GM19438 (cell line): ENCODE data around the gene FILIP1L.

Experiments
- ATAC-seq: cut with Tn5 transposase; IDR thresholded peaks from one replicate; pipeline ENCODE4 v1.9.1; 2021; ENCODE audit warnings: low read depth; ENCODE audit not compliant: unreplicated experiment

FILIP1L gene

GRCh38 chr3:99931059-99931458 lies 183.2 kb downstream of the FILIP1L start:
- no peak for ATAC-seq

DNA sequence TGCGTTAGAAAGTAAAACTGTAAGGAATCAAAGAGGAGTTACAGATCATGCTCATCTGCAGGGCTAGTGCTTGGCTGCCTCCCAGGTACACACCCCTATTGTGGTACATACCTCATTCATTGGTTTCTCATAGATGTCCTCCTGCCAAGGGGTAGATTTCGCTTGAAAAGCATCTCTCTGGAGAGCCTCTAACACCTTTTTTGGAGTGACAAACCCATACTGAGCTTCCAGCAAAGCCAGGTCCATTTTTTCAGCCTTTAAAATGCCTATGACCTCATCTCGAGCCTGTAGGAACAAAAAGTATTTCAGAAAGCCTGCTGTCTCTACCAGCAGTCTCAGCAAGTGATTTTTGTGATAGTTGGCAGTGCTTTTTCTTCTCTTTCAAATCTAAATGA lies 184.6 kb downstream of the FILIP1L start:
- no peak for ATAC-seq

DNA sequence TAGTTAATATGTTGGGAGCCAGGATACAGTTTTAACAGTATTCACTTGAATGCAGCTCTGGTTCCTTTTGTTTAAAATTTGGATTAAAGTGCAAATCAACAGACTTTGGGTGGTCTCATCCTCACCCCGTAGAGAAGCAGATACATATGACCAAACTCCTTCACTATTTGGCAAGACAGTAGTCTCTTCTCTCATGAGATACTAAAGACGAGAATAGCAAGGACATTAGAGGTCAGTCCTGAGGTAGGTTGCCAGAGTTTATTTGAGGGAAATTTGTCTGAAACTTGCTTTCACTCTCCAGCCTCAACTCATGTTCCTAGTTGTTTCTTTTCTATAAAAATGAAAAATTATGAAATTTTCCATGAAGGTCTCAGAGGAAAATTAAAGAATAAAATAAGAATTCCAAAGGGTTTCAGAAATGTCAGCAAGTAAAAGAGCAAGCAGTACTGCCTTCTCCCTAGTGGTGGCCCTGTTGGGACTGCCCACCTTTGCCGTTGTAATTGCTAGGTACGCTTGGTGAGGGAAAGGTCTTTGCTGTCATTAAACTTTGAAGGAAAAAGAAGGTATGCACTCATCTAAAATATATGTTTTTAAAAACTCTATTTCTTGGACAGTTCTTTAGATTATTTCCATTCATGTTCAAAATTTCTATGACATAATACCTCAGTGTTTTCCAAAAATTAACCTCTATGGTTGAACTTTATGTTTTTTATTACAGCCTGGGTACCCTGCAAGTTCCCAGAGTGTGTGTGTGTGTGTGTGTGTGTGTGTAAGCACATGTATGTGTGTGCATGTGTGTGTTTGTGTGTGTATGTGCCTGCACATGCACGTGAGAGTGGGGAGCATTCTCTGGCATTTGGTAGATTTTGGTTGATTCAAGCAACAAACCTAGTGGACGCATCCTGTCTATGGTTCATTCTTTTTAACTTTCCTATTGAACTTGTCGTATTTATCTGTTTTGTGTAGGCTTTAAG lies 185.2 kb downstream of the FILIP1L start:
- no peak for ATAC-seq

GRCh38 chr3:99927671-99928457 lies 186.4 kb downstream of the FILIP1L start:
- no peak for ATAC-seq

- no peak for ATAC-seq
Measured at GRCh38 chr3:99925584-99926230, 188.6 kb downstream of the FILIP1L start.

DNA sequence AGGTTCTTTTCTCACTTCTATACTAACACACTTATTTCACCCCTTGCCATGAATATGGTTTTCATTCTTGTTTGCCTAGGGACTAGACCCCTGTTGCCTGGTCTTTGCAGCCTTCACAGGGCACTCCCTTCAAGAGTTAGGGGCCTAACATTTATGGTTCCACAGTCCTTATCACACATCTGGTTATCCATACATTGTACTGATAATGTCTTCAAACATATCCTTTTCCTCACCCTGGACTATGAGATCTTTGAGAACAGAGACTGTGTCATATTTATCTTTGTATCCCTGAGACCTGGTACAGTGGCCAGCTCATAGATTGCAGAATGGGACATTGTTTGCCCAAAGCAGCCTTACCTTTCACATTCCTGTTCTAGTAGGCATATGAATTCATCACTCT lies 190.4 kb downstream of the FILIP1L start:
- ATAC-seq = no peak

- no peak for ATAC-seq
Measured at GRCh38 chr3:99921986-99922385, 192.3 kb downstream of the FILIP1L start.

DNA sequence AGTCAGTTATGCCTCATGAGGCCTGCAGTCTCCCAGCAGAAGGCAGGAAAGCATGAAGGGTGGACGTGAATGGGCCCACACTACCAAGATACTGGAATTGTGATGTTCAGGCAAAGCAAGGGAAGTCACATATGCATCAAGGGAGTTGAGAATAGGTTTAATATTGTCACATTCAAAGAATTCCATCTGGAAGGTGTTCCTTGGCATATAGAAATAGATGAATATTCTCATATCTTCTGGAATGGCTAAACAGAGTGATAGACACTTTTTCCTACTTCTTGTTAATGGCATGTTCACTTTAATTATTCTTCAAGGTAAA lies 193.0 kb downstream of the FILIP1L start:
- ATAC-seq = no peak

- no peak for ATAC-seq
Measured at GRCh38 chr3:99920481-99921376, 193.6 kb downstream of the FILIP1L start.

DNA sequence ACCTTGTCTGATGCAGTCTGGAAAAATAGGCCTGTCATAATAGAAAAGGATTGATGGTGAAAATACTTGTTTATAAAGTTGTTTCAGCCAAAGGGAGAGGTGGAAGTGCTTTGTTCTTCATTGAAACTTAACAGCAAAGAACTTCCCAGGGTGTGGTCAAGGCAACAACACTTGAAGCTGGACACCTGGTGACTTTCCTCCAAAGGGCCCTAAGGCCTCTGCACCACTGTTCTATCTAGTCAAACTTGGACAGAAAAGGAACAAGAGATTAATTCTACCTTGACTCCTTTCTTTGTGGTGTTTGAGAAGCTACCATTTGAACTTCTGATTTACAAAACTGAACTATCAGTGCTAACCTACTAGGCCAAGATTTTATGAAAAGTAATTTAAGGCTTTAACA lies 194.6 kb downstream of the FILIP1L start:
- ATAC-seq = no peak

DNA sequence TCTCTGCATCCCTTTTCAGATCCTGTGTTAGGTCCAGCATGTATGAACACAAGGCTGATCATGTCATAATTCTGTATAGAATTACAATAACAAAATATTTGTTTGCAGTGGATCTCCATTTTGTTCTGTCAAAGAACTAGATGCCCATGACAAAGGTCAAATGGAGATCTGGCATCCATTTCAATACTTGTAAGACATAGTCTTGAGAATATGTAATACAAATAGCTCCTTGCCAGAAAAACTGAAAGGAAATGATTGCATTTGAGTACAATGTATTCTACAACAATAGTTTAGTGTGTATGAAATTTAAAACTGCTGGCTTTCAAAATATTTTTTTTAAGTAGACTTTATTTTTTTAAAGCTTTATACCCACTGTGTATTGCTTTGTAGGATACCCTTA lies 195.6 kb downstream of the FILIP1L start:
- ATAC-seq = no peak

DNA sequence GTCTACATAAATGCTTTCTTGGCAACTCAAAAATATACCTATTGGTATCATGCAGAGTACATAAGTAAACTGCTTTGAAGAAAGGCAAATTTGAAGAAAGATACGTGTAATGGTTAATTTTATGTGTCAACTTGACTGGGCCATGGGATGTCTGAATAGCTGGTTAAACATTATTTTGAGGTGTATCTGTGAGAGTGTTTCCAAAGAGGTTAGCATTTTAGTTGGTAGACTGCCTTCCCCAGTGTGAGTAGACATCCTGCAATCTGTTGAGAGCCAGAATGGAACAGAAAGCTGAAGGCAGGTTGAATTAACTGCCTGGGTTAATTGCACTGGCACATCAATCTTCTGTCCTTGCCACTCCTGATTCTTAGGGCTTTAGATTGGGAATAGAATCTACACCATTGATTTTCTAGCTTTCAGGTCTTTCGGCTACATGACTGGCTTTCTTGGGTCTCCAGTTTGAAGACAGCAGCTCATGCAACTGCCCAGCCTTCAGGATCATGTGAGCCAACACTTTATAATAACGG lies 198.3 kb downstream of the FILIP1L start:
- ATAC-seq = no peak

DNA sequence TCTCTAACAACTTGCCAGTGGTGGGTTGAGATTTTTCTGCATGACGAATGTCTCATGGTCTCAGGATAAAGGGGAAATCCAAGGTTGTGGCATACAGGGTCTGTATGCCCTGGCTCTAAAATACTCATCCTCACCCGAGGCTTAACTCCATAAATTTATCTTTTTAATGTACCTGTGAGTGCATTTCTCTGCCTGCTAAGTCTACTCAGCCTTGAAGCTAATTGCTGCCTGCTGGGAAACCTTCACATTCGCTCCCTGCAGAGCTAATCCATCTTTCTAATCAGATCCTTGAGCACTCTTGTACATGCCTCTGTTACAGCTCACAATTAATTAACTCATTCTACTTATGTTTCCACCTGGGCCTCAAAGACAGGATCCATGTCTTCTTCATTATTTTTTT lies 202.9 kb downstream of the FILIP1L start:
- ATAC-seq = no peak

GRCh38 chr3:99910752-99911290 lies 203.5 kb downstream of the FILIP1L start:
- ATAC-seq = no peak

DNA sequence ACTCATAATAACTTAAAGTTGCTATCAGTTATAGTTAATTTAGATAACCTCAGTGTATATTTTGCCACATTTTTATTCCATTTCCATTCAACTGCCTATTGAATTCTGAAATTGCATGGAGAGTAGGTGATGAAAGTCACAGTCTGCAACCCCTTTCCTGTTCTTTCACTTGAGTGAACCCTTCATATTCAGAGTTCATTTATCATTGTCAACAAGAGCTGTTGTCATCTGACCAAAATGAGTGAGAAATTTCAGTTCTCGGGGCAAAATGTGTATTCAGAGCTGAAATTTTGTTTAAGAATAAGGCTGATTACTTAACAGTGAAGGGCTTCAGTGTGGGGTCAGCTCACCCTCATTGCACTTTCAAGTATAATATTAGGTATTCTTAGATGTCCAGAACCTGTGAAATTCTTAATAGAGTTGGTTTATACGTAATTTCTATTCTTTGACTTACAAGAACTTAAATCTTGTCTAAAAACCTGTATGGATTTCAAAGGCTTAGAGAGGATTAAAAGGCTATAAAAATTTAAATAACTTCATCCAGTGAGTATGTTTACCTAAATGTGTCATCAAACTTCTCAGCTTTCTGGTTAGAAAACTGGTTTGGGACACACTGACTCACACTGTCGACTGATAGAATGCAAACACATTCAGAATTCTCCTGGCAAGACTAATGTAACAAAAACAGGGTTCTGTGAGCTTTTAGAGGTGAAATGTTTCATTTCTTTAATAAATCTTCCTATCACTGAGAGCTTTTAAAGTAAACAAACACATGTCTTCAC lies 204.4 kb downstream of the FILIP1L start:
- no peak for ATAC-seq

DNA sequence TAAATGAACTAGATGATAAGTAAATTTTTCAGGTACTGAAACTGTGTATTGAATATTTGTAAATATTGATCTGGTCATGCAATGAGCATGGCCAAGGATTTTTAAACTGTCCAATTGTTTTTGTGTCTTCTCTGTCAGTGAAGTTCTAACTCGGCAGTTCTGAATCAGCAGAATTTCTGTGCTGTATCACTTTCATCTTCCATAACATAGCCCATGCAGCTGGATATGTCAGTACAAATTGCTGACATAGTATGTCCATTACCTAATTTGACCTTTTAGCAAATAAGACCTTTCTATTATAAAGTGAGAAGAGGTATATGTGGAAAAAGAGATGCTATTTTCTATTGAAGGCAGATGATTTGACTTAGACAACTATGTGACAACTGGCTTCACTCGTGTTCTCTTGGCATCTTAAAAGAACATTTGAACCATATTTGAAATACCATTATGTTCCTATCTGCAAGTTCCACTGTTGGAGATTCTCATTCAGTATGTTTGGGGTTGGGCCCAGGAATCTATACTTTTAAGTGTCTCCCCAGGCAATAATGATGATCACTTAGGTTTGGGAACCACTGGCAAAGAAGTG lies 206.2 kb downstream of the FILIP1L start:
- no peak for ATAC-seq

DNA sequence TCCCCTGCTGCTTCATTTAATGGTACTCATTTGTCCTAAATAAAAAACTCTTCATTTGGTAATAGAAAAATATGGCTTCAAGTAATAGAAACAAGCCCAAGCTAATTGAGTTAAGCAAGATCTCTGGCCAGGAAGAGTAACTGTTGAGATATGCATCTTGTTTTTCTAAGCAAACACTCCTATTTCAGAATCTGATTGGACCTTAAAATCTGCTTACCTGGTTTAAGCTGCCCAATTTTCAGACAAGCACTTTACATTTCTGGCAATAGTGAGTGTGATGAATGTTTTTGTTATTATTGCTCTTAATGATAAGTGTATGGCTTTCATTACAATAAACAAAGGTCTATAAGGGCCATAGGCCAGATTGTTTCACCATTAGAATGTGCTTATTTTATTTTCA lies 210.4 kb downstream of the FILIP1L start:
- ATAC-seq = no peak

- no peak for ATAC-seq
Measured at GRCh38 chr3:99902091-99902490, 212.2 kb downstream of the FILIP1L start.
